CD4-positive, alpha-beta T cell treated with Interleukin-12 subunit alpha and Interleukin-12 subunit beta, for 1 hour (primary cell): Measurements from ENCODE around the gene USP13.
"Not testable (repeated sequence)": the region's sequence is repeated elsewhere in the genome, so short reads cannot be mapped to it uniquely, and the experiment has no call there.

ENCODE experiments used
- DNase-seq: peaks from one replicate; pipeline ENCODE4 v3.0.0-alpha.2; 2020

The USP13 gene

DNA sequence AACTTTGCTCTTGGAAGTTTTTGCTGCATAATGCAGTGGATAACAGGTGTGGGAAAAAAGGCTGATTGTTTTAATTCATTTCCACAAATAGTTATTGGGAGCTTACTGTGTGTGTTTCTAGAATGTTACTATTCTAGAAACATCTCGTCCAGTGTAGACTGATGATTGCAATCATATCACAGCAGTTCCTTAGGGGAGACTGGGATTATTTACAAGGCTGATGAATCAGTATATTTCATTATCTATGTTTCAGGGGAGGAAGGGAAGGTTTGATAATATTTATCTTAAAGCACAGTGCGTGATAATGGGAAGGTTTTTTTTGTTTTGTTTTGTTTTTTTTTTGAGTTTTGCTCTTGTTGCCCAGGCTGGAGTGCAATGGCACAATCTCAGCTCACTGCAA is 2.4 kb downstream of the USP13 start:
- DNase-seq = no peak

- DNase-seq = no peak
Measured at GRCh38 chr3:179658606-179659005, 5.8 kb downstream of the USP13 start.

- DNase-seq = no peak
Measured at GRCh38 chr3:179660872-179661271, 8.0 kb downstream of the USP13 start.

- DNase-seq = no peak
Measured at GRCh38 chr3:179661777-179662176, 8.9 kb downstream of the USP13 start.

DNA sequence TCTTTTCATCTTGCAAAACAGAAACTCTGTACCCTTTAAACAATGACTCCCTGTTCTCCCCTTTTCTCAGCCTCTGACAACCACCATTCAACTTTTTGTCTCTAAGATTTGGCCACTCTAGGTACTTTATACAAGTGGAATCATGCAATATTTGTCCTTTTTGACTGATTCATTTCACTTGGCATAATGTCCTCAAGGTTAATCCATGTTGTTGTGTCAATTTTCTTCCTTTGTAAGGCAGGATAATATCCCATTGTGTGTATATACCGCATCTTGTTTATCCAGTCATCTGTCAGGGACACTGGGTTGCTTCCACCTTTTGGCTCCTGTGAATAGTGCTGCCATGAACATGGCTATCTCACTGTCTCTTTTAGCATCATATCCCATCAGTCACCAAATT is 10.3 kb downstream of the USP13 start:
- DNase-seq = no peak

GRCh38 chr3:179666030-179666429 is 13.2 kb downstream of the USP13 start:
- DNase-seq = no peak

GRCh38 chr3:179666436-179667035 is 13.7 kb downstream of the USP13 start:
- no peak for DNase-seq

GRCh38 chr3:179668429-179668828 is 15.6 kb downstream of the USP13 start:
- no peak for DNase-seq

DNA sequence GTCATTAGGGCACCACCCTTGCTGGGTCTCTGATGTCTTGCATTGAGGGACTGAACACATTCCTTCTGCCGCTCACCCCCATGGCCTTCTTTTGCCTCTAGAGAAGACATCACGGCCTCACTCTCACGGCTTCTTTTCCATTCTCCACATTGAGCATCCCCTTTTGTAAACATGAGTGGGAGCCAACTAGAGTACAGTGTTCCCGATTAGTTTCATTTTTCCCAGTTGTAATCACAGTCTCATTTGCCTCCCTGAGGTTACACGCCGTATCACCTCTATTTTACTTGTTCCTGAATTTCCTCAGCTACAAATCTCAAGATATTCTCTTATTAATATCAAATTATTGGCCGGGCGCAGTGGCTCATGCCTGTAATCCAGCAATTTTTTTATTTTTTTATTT is 17.5 kb downstream of the USP13 start:
- DNase-seq = no peak

DNA sequence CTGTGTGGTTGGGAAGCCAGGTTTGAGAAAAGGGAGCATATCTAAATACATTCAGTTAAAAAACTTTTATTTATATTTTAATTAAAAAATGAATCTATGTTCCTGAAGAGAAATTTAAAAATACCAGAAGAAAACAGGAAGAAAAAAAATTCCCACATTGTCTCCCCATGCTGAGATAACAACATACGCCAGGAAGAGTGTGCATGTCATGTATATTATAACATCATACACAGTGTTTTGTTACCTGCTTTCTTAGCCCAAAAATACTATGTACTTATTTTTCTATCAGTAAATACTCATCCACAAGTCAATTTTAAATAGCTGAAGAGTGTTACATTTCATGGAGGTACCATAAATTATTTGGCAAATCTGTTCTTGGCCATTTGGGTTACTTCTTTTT is 18.5 kb downstream of the USP13 start:
- DNase-seq = no peak

- DNase-seq = no peak
Measured at GRCh38 chr3:179671747-179672242, 19.0 kb downstream of the USP13 start.

- DNase-seq = no peak
Measured at GRCh38 chr3:179672918-179673317, 20.1 kb downstream of the USP13 start.

DNA sequence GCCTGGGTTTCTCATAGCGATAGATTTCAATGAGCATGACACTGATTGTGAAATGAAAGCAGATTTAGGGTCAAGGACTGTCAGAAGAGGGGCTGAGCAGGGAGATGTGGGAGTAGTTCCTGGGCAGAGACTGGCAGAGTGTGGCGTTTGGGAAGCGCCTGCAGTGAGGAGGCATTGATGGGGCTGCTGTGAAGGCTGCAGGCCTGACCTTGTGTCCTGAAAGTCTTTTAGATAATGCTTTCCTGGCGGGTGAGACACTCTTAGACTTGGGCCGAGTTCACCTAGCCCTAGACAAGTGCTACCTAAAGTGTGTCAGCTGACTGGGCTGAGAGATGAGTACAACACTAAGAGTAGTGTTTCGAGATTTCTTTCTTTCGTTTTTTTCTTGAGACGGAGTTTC is 20.7 kb downstream of the USP13 start:
- no peak for DNase-seq

GRCh38 chr3:179676081-179676480 is 23.2 kb downstream of the USP13 start:
- DNase-seq = no peak

DNA sequence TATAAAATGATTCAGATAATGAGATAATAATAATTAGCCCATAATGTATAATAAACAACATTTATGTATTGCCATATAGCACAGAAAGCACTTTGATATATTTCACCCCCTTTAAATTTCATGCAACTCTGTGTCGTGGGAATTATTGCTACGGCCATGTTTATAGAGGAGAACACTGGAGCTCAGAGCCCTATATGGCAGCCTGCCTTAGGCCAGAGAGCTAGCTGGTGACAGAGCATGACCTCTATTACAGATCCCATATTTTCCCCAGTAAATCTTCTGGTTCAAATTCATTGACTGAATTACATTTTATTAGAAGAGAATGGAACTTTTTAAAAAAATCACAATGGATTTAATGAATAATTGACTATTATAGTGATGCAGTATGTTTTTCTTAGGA is 25.0 kb downstream of the USP13 start:
- DNase-seq = no peak

GRCh38 chr3:179681492-179682263 is 28.8 kb downstream of the USP13 start:
- no peak for DNase-seq

DNA sequence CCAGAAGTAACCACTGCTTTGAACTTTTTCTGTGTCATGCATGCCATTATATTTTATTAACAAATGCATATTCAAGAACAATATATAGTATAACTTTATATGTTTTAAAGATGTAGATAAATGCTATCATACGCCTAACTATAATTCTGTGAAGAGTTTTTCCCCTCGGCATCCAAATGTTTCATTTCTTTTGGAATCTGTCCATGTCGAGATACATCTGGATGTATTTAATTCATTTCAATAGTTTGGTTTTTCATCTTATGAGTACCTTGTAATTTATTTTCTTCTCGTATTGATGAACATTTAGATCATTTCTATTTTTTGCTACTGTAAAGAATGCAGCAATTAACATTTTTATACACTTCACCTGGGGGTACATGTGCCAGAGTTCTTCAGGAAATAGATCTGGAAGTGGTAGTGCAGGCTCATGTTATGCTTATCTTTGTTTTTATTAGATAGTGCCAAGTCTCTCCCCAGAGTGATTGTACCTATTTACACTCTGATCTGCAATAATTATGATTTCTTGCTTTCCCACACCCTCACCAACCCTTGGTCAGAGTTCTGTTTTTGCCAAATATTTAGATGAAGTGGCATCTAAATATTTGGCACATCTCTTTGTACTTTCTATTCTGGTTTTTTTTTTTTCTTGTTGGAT is 29.7 kb downstream of the USP13 start:
- no peak for DNase-seq

- DNase-seq = not testable (repeated sequence)
Measured at GRCh38 chr3:179683286-179683685, 30.4 kb downstream of the USP13 start.

DNA sequence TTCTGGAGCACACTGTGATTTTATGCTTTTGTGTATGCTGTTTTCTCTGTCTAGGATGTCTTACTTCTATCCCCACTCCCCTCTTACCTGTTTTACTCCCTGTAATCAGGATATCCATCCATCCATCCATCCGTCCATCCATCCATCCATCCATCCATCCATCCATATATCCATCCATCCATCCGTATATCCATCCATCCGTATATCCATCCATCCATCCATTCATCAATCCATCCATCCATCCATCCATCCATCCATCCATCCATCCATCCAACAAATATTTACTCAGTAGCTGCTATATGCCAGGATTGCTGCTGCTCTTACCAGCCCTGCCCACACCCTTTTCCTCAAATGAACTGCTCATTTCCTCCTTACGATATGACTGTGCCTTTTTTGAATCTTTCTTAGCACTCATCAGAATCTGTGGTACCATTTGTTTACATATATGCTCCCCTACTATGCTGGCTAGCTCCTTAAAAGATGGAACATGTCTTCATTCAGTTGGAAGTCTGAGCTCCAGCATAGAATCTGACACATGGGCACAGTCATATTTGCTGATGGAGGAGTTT is 35.2 kb downstream of the USP13 start:
- DNase-seq = no peak

DNA sequence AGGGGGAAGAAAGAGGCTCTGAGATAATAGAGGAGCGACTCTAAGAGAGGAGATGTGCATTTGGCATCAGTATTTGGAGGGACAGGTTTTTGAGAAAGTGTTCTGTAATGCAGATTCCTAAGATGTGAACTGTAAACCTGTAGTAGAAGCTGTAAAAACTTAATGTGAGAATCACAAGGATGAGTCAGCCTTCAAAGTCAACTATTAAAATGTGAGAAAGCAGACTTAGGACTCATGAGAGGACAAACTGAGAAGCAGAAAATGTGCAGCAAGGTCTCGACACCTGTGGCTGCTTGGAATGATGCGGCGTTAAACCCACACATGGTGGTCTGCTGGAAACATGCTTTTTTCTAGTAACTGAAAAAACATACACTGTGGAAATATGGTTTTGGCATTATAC is 36.0 kb downstream of the USP13 start:
- DNase-seq = no peak

DNA sequence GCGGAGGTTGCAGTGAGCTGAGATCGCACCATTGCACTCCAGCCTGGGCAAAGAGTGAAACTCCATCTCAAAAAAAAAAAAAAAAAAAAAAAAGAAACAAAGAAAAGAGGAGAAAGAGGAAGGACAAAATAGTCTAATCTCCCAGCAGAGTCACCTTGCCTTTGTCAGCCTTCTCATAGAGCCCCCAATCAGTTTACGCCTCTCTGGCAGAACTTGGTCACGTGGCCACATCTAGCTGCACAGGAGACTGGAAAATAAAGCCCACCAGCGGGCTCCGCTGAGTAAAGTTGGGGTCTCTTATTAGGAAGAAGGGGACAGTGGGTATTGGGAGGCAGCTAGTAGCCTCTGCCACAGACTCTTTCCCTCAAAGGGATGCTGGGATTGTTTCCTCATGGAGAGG is 41.9 kb downstream of the USP13 start:
- DNase-seq = no peak

- DNase-seq = no peak
Measured at GRCh38 chr3:179695672-179696313, 43.0 kb downstream of the USP13 start.

GRCh38 chr3:179697736-179698332 is 45.0 kb downstream of the USP13 start:
- no peak for DNase-seq
